Mammary epithelial cell (primary cell): Measurements from ENCODE around the gene POU2AF3.

Source experiments
- EZH2 ChIP-seq: IDR thresholded peaks from 2 replicates; pipeline ENCODE4 v1.6.1; 2012; ENCODE audit warnings: low read length, inconsistent platforms, borderline replicate concordance
- TF ChIP-seq, protein P1 (sequence below), 2 donors: IDR thresholded peaks in 1 of 2; conservative IDR thresholded peaks in 1 of 2; 2 replicates each; pipeline ENCODE4 v1.5.1; 2011 to 2012; ENCODE audit warnings: inconsistent platforms in 2 of 2, low read length in 2 of 2, mild to moderate bottlenecking in 2 of 2, control low read depth in 1 of 2, low read depth in 1 of 2; ENCODE audit not compliant: insufficient read depth in 1 of 2; ENCODE audit errors: extremely low read depth in 1 of 2

DNA sequence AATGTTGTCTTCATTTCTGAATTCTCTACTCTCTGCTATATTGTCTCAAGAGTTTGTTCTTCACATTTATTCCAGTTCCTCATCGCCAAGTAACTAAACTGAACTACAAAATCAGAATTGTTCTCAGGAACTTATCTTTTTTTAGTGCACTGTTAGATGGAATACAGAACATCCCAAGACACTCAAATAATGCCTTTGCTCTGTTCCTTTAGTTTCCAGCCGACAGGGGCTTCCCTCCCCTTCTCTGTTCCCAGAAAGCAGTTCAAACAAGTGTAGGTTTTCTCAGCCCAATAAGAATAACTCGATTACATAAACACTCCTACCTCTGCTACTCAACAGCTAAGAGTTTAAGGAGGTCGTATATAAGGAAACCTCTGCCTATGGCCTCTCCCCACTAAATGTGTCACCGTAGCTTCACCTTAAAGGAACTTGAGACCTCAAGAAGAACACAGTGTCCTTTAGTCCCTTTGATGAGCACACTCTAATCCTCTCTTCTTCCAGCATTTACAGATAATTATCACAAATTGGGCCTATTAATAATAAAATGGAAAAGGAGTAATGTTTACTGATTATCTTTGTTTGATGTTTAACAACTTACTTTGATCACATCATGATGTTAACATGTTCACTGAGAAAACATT, 6.9 kb downstream of the POU2AF3 start:
- TF ChIP-seq, protein P1, sequence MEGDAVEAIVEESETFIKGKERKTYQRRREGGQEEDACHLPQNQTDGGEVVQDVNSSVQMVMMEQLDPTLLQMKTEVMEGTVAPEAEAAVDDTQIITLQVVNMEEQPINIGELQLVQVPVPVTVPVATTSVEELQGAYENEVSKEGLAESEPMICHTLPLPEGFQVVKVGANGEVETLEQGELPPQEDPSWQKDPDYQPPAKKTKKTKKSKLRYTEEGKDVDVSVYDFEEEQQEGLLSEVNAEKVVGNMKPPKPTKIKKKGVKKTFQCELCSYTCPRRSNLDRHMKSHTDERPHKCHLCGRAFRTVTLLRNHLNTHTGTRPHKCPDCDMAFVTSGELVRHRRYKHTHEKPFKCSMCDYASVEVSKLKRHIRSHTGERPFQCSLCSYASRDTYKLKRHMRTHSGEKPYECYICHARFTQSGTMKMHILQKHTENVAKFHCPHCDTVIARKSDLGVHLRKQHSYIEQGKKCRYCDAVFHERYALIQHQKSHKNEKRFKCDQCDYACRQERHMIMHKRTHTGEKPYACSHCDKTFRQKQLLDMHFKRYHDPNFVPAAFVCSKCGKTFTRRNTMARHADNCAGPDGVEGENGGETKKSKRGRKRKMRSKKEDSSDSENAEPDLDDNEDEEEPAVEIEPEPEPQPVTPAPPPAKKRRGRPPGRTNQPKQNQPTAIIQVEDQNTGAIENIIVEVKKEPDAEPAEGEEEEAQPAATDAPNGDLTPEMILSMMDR (conservative IDR thresholded peaks at IDR 0.05 in 1 of 2, IDR thresholded peaks at IDR 0.05 in 1 of 2; ENCODE audit: extremely low read depth in 1 of 2, insufficient read depth in 1 of 2, low read depth in 1 of 2, low read length in 2 of 2): no peak
- TF ChIP-seq EZH2: no peak
